C1 segment of cervical spinal cord (tissue), 14 donors: ENCODE results near the gene TMEM94.
"Not testable (repeated sequence)": the region's sequence is repeated elsewhere in the genome, so short reads cannot be mapped to it uniquely, and the experiment has no call there.

Source experiments
- DNase-seq, 14 donors: peaks; one replicate each; lab custom pipeline; 2025; lab: John Stamatoyannopoulos, UW

Gene TMEM94

DNA sequence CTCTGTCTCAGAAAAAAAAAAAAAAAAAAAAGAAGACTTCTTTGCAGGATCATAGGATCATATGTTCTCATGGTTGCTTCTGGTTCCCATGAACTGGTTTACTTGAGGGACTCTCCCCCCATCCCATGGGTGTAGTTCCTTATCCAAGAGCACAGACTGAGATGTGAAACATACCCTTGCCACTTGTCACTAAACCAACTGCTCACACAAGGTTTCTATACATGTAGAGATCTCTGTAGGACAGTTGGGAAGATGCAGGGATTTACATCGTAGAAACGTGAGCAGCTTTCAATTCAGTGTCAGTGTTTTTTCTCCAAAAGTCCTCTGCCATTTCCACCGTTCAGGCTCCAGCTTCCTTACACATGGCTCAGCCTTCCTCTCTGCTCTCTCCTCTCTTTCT, 11.1 kb upstream of the TMEM94 start:
- DNase-seq: no peak

- not testable (repeated sequence) for DNase-seq
Observed at GRCh38 chr17:75445896-75446295, 10.5 kb upstream of the TMEM94 start.

DNA sequence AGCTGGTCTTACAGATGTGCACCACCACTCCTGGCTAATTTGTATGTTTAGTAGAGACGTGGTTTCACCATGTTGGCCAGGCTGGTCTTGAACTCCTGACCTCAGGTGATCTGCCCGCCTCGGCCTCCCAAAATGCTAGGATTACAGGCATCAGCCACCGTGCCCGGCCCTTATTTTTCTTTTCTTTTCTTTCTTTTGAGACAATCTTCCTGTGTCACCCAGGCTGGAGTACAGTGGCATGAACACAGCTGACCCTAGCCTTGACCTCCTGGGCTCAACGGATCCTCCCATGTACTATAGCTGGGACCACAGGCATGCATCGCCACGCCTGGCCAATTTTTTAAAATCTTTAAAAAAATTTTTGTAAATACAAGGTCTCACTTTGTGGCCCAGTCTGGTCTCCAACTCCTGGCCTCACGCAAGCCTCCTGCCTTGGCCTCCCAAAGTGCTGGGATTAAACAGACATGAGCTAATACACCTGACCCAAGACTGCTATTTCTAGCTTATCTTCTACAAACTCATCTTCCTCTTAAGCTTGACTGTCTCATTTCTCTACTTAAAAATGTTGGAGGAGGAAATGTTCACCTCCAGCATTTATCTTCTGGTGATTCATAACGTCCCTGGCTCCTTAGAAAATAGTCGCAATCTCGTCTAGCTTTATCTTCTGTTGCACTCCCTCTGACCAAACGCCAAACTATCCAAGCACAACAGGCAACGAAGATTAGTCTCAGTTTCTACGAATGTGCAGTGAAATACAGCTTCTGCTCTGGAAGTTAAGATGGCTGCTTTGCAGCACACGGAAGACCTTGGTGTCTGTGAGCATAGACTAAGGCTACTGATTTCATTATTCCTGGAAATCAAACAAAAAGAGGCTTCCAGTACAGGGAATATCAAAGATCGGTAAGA, 8.2 kb upstream of the TMEM94 start:
- DNase-seq: no peak

DNA sequence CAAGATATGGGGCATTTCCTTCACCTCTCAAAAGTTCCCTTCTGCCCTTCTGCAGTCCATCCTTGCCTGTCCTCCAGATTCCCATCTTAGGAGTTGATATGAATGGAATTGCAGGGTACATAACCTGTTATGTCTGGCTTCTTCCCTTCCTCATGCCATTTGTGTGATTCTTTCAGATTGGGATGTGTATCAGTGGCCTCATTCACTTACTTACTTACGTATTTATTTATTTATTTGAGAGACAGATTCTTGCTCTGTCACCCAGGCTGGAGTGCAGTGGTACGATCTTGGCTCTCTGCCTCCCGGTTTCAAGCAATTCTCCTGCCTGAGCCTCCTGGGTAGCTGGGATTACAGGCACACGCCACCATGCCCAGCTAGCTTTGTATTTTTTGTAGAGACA, 6.2 kb upstream of the TMEM94 start:
- no peak for DNase-seq

DNA sequence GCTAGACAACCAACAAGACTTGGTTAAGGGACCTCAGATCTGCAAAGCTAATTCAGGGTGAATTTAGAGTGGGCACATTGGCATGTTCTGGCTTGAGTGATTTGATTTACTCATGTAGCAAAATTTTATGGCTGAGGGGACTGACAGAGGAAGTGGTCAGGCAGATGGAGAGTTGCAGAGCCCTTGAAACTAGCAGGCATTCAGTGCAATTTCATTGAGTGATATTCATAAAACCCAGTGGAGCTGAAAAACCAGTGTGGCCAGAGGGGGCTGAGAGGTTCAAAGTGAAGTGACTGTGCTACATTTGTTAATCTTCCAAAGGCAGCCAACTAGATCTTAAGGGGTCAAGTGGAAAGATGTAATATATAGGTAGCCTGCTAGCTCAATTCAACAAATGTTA, 2.2 kb upstream of the TMEM94 start:
- no peak for DNase-seq

DNA sequence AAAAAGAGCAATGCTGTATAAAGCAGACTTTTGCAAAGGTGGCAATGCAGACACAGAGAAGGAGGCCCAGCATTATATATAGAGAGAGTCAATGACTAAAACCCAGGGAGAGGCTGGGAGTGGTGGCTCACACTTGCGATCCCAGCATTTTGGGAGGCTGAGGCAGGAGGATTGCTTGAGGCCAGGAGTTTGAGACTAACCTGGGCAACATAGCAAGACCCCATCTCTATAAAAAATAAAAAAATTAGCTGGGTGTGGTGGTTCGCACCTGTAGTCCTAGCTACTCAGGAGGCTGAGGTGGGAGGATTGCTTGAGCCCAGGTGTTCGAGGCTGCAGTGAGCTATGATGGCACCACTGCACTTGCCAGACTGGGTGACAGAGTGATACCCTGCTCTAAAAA, 1.8 kb upstream of the TMEM94 start:
- not testable (repeated sequence) for DNase-seq

- DNase-seq: peak in 2 of 14 donors; percentile 78
Observed at GRCh38 chr17:75456039-75456416, 407 bp upstream of the TMEM94 start.

GRCh38 chr17:75457047-75457654, 716 bp downstream of the TMEM94 start:
- DNase-seq: peak in 10 of 14 donors; percentile 17 to 62 (median 52)

DNA sequence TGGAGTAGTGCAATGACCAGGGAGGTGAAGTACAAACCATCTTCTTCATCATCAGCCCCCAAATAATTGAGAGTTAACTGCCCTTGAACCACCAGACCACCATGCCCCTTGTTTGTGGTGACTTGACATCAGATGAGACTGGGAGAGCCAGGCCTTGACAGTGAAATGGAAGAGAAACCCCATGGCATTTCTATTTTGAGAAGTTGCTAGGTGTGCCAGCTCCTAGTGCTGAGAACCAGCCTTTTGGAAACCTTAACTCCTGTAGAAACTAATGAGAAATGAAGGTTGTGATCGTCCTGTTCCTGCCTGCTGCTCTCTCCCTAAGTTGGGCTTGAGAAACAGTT, 2.8 kb downstream of the TMEM94 start:
- DNase-seq: peak in 1 of 14 donors; percentile 52

- DNase-seq: peak in 2 of 14 donors; percentile 27 to 68
Observed at GRCh38 chr17:75459590-75460267, 3.3 kb downstream of the TMEM94 start.

- no peak for DNase-seq
Observed at GRCh38 chr17:75460295-75460694, 3.9 kb downstream of the TMEM94 start.

GRCh38 chr17:75463603-75464002, 7.2 kb downstream of the TMEM94 start:
- no peak for DNase-seq

- DNase-seq: no peak
Observed at GRCh38 chr17:75465039-75465438, 8.6 kb downstream of the TMEM94 start.

DNA sequence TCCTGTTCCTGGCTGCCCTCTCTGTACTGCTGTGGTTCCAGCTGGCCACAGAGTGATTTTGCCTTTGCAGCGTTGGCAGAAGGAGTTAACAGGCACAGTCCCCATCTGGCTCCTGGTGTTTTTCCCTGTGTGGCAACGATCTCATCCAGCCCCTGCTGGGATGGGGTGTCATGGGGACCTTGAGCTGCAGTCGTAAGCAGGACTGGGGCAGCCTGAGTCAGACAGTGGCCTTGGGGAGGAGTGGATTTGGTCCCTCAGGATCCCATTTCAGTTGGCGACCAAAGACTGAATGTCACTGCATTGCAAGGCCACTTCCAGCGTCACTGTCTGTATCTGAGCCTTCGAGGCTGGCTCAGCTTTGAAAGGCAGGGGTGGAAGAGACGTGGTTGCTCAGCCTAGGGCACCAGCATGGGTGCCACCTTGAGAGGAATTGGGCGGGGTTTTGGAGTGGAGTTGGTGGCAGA, 11.9 kb downstream of the TMEM94 start:
- DNase-seq: peak in 6 of 14 donors; percentile 29 to 70 (median 37)

- DNase-seq: peak in 2 of 14 donors; percentile 34 to 55
Observed at GRCh38 chr17:75468779-75469373, 12.4 kb downstream of the TMEM94 start.

DNA sequence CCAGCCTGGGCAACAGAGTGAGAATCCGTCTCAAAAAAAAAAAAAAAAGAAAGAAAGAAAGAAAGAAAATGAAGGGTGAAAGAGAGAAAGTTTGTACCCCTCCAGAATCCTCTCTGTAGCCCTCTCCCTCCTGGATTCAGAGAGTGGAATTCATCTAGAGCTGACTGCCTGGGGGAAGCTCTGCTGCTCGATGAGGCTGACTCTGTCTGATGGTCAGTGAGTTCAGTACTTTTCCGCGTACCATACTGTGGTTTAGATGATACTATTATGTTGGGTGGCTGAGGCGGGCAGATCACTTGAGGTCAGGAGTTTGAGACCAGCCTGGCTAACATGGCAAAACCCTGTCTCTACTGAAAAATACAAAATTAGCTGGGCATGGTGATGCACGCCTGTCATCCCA, 14.8 kb downstream of the TMEM94 start:
- no peak for DNase-seq

DNA sequence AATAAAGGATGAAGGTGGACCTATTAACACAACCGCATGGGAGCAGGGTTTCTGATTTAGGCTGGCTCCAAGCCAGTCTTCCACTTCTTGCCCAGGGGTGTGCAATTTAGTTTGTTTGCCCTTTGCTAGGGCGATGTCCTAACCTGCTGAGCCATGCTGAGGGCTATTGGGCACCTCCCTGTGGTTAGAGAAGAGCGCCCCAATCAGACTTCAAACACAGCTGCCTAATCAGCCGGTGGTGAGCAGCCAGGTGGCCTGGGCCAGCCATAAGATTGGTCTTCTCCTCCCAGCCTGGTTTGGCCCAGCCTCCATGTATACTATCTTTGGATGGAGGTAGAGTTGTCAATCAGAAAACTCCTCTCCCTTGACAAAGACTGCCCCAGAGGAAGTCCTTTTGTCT, 15.7 kb downstream of the TMEM94 start:
- no peak for DNase-seq

DNA sequence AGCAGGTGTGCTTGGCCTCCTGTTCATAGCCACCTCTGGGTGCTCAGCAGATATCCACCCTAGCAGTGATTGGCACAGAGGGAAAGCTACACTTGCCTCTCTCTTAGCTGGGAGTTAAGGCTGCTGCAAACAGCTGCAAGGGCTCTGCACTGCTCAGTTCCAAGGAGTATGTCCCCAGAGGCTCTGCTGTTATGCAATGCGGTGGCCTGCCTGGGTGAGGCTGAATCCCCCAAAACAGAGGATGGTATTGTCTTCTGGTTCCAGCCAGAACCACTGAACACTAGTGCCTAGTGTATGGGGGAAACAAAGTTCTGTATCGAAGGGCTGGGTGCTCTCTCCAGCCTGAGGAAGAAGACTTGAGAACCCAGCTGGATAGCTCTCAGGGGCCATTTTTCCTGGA, 16.8 kb downstream of the TMEM94 start:
- peak in 6 of 14 donors; percentile 35 to 56 (median 45) for DNase-seq

GRCh38 chr17:75474736-75475135, 18.3 kb downstream of the TMEM94 start:
- no peak for DNase-seq

DNA sequence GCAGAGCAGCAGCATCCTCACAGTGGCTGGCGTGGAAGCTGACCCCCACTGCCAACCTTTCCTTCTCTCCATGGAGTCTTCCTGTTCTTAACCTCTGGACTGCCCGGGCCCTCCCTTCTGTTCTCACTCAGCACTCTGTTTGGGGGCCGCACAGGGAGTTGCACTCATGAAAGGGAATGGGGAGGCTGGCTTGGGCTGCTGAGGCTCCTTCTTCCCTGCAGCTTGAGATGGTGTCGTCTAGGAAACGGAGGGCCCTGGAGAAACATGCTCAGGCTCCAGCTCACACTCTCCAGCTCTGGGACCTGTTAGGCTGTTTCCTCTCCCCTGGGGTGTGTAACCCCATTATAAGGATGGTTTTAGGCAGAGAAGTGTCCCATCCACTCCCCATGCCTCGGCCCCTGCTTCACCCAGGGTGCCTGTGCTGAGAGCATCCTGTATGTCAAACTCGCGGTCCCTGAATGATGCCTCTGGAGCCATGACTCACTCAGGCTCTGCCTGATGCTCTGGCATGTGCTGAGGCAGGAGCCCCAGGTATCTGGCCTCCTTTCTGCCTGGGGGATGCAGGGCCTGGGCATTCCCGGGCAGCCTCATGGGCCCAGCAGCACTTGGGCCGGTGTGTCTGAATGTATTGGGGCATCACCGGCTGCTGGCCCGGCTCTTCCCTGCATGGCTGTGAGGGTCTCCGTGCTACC, 18.9 kb downstream of the TMEM94 start:
- peak in 6 of 14 donors; percentile 33 to 61 (median 48) for DNase-seq

DNA sequence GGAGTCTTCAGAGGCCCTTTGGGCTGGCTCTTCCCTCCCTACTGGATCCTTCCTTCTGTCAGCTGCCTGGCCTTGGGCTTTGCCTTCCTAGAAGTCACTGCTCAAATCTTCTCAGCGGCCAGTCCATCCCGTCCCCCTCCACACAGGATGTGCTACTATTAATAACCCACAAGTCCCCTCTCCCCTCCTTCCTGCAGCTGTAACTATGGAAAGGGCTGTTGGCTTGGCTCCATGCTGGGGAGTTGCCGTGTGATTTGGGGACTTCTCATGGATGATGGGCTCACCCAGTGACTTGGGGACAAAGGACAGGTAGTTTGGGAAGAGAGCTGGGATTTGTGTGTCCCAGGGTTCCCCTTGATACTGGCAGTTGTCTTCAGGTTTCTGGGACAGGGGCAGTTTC, 19.4 kb downstream of the TMEM94 start:
- peak in 1 of 14 donors; percentile 58 for DNase-seq
